Epidermal melanocyte (primary cell): ENCODE results near the gene SH3BP5L.

Source experiments
- DNase-seq: peaks from one replicate; pipeline ENCODE4 v3.0.0; 2011; ENCODE audit warnings: low spot score; ENCODE audit not compliant: insufficient read length

SH3BP5L gene

DNA sequence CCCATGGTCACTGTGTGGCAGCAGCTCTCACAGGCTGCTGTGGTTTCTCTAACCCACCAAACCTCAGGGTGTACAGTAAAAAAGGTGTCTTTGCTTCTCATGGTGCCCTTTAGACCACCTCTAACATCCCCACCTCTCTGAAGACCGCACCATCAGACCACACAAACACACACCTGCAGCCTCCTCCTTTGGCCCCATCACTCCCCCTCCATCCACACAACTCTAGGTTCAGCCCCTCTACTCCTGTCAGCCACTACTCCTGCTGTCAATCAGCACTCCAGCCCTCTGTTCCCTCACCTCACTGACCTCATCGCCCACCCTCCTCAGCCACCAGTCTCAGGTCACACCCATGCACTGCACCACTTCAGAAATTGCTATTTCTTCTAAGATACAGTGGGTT lies 25.7 kb upstream of the SH3BP5L start:
- DNase-seq: no peak

- DNase-seq: no peak
Measured at GRCh38 chr1:248850536-248851251, 25.0 kb upstream of the SH3BP5L start.

GRCh38 chr1:248850124-248850523 lies 24.4 kb upstream of the SH3BP5L start:
- no peak for DNase-seq

DNA sequence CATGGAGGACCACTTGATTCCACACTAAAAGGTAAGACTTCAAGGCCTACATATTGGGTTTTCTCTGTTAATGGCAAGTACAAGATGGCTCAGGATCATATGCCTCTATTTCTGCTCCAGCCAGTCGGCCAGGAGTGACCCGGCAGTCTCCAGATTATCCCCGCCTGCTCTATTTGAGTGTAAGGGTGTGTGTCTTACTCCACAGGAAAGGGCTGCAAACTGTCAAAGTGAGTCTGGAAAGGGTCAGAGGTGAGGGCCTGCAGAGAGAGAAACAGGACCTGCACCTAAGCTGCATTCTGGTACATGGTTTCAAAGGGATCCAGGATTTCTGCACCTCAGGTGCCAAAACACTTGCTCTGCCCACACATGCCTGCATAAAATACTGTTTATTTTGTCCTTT lies 23.9 kb upstream of the SH3BP5L start:
- no peak for DNase-seq

DNA sequence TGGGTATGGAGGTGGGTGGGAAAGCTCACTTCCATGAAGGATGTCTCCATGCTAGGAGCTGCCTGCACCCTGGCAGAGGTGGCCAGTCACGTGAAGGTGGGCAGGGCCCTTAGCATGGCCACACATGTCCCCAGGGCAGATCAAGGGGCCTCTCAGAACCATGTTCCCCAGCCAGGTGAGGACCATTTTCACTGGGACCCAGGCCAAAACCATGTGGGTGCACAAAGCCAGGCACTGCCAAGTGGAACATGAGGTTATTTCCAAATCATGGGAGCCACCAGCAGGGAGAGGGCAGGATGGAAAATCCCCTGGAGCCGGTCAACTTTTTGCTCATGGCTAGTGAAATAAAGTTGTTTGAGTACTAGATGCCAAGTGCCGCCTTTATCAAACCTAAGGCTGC lies 23.4 kb upstream of the SH3BP5L start:
- no peak for DNase-seq

DNA sequence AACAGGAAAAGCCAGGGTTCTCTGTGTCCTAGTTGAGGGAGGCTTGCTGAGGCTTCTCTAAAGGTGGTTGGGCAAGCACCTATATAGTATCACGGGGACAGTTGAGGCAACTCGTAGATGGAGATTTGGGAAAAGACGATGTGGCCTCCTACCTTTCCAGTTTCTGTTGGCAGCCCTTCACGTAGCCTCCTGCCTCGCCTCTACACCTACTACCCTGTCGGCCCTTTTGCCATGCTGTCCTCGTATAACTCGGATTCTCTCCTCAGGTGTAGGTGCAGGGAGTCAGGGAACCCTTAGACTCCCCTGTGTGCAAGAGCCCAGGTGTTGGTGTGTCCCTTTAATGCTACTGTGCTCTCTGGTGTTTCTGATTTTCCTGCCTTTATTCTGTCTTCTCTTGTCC lies 22.9 kb upstream of the SH3BP5L start:
- no peak for DNase-seq

DNA sequence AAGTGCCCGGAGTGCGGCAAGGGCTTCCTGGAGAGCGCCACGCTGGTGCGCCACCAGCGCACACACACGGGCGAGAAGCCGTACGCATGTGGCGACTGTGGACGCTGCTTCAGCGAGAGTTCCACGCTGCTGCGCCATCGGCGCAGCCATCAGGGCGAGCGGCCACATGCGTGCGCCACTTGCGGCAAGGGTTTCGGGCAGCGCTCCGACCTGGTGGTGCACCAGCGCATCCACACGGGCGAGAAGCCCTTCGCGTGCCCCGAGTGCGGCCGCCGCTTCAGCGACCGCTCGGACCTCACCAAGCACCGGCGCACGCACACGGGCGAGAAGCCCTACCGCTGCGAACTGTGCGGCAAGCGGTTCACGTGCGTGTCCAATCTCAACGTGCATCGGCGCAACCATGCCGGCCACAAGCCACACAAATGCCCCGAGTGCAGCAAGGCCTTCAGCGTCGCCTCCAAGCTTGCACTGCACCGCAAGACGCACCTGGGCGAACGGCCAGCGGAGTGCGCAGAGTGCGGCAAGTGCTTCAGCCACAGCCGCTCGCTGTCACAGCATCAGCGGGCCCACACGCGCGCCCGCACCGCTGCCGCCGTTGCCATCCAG lies 22.3 kb upstream of the SH3BP5L start:
- no peak for DNase-seq

DNA sequence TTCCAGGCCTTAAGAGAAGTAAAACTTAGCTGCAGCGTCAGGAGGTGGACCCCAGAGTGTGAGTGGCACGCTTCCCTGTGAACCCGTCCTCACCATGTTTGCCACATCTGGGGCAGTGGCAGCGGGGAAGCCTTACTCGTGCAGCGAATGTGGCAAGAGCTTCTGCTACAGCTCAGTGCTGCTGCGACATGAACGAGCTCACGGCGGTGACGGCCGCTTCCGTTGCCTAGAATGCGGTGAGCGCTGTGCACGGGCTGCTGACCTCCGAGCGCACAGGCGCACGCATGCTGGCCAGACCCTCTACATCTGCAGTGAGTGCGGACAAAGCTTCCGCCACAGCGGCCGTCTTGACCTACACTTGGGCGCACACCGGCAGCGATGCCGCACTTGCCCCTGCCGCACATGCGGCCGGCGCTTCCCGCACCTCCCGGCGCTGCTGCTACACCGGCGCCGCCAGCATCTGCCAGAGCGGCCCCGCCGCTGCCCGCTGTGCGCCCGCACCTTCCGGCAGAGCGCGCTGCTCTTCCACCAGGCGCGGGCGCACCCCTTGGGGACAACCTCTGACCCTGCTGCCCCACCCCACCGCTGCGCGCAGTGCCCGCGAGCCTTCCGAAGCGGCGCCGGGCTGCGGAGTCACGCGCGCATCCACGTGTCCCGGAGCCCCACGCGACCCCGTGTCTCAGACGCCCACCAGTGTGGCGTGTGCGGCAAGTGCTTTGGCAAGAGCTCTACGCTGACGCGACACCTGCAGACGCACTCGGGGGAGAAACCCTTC lies 21.7 kb upstream of the SH3BP5L start:
- no peak for DNase-seq

GRCh38 chr1:248844526-248844925 lies 18.8 kb upstream of the SH3BP5L start:
- DNase-seq: no peak

DNA sequence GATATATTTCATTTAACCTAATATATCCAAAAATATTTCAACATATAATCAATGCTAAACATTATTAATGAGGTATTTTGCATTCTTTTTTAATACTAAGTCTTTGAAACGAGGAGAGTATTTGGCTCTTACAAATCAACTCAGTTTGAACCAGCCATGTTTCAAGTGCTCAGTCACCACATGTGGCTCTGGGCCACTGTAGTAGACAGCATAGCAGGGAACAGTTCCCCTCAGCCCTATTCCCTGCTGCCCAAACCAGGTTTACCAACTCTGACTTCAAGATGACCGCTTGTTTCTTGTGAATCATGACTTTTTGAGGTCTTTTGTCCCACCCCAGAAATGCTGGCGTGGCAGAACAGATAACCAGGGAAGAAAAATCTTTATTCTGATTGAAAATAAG lies 18.0 kb upstream of the SH3BP5L start:
- no peak for DNase-seq

DNA sequence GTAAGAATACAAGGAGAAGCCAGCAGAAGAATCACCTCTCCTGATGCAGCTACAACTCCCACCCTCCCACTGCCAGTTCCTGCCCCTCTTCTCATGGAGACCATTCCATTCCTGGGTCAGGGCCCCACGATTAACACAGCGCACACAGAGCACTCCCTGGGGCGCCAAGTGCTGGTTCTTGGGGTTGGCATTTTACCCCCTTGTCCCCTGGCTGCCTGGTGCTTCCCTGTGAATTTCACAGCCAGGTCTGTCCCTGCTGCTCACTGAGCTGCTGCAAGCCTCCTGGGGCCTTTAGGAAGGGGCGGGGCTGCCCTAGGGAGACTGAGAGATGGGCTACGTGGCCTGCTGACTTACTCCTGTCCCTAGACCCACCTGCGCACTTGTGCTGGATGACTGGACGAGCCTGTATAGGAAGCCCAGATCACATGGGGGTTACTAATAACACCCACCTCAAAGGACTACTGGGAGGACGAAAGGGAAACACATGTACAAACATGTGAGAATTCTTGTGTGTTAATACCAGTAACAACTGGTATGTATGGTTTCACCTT lies 17.1 kb upstream of the SH3BP5L start:
- DNase-seq: no peak

DNA sequence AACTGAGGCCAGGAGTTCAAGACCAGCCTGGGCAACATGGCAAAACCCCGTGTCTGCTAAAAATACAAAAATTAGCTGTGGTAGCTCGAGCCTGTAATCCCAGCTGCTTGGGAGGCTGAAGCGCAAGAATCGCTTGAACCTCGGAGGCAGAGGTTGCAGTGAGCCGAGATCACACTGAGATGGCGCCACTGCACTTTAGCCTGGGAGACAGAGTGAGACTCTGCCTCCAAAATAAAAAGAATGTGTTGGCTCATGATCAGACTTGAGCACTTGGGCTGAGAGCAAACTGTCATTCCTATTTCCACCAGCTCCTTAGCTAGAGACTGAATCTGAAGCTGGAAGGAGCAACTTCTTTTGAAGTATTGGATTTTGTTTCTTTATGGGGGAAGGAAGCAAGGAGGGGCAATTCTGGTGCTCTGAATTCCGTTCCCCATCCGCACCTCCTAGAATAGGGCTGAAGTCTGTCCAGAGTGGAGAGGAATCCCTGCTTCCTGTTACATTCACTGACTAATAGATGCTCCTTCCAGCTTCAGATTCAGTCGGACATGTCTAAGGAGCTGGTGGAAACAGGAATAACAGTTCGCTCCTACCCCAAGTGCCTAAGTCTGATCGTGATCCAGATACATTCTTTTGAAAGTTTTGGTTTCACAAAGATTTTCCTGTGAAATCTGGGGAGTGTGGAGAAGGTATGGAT lies 16.1 kb upstream of the SH3BP5L start:
- DNase-seq: no peak

DNA sequence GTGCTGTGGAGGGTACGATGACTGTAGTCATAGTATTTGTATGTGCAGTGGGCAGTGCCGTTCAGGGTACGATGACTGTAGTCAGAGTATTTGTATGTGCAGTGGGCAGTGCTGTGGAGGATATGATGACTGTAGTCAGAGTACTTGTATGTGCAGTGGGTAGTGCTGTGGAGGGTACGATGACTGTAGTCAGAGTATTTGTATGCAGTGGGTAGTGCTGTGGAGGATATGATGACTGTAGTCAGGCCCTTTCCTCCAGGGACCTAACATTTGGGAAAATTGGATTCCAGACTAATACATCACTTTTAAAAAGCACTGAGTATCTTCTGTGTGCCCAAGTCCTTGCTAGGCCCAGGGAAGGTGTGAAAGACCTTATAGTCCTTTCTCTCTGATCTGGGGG lies 15.2 kb upstream of the SH3BP5L start:
- DNase-seq: no peak

DNA sequence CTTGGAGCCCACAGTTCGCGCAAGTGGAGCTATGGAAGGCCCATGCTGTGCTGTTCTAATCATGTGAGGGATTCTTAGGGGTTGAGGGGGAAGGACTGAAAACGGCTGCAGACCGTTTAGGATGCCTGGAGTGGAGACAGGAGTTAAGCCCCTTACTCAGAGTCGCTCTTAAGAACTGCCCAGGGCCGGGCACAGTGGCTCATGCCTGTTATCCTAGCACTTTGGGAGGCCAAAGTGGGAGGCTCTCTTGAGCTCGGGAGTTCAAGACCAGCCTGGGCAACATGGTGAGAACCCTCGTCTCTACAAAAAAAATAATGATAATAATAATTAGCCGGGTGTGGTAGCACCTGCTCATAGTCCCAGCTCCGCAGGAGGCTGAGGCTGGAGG lies 13.4 kb upstream of the SH3BP5L start:
- no peak for DNase-seq

- peak; percentile 69 for DNase-seq
Measured at GRCh38 chr1:248838357-248839167, 12.8 kb upstream of the SH3BP5L start.

DNA sequence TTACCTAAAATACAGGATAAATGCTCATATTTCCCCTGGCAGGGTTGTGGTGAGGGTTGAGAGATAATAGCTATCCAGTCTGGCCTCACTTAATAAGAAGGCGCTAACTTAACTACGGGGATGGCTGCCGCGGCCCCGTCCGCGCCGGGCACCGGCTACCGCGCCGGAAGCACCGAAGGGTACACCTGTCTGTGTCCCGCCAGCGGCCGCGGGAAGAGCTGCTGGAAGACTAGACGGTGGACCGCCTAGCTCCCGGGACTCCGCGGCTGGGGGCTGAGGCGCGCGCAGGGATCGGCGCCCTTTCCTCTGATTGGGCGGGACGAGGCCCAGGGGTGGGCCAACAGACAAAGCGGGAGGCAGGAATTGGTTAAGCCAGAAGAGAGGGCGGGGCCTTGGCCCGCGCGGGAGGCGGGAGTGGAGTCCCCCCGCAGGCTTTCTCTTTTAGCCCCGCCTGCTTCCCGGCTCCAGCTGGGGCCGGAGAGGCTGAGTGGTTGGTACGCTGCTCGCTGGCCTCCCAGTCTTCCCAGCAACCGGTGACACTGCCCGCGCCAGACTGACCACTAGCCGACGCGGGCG lies 12.2 kb upstream of the SH3BP5L start, which contains the start of gene ZNF672:
Gene ZNF672, plus strand, starts transcription at position 444 of the 576 bp plus-strand sequence. CDS start 9,051 bp downstream, outside the sequence.
- DNase-seq: peak; percentile 90

- DNase-seq: no peak
Measured at GRCh38 chr1:248837045-248837780, 11.5 kb upstream of the SH3BP5L start.

DNA sequence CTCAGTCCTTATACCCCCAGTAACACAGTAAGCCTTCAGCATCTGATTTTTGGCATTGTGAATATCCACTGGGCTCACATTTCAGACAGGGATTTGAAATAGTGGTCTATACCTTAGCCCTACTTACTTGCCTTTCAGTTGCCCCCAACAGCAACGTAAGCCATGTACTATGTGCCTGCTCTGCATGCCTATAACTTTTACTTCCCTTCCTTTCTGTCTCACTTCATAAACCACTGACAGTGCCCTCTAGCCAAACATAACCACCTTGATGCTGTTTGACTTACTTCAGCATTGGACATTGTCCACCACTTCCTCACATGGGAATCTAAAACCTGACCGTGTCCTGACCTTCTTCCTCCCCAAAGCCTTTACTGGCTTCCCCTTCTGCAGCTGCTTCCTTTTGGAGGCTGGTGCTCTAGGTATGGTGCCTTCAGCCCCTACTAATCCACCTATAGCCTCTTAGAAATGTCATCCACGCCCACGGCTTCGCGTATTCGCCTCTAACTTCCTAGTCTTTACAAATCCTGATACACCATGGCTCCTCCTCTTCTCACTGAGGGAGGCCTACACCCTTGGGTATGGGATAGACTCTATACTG lies 8.7 kb upstream of the SH3BP5L start:
- no peak for DNase-seq

DNA sequence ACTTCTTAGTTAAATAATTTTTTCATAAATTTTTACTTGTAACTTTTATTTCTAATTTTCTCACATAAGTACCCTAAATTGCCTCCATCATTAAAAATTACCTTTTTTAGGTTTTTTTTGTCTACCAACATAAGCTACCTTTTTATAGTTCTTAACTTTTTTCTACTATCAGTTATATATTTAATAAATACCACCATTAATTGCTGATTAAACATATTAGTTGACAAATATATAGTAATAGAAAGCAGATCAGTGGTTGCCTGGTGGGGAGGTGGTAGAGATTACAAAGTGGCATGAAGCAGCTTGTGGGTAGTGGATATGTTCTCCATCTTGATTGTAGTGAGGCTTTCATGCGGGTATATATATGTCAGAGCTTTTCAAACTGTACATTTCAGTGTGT lies 6.1 kb upstream of the SH3BP5L start:
- DNase-seq: no peak
